Right lobe of liver (tissue), 6 donors: ENCODE results near the gene CDH13. TPM values are rescaled to one million over a fixed set of nuclear protein-coding genes. Genes with fewer than 3 reads are reported as not detected.

ENCODE experiments used
- ATAC-seq, 4 donors: fragments of 200-7000 bp; cut with Tn5 transposase; one replicate each; pipeline ENCODE4 v1.9.1; 2020; ENCODE audit warnings: mild to moderate bottlenecking in 4 of 4, moderate library complexity in 4 of 4
- DNase-seq, 3 donors: peaks; one replicate each; pipeline ENCODE4 v3.0.0-alpha.2; 2020
- H3K27ac ChIP-seq, 3 donors: fragments of 200-600 bp; one replicate each; pipeline ENCODE4 v1.8.0; 2022
- H3K27me3 ChIP-seq, 2 donors: fragments of 200-600 bp; one replicate each; pipeline ENCODE4 v1.8.0; 2022
- H3K36me3 ChIP-seq, 4 donors: fragments of 200-600 bp; sonication (generic) in 1 of 4; one replicate each; pipeline versions ENCODE4 v1.5.1 to v1.8.0; 2017 to 2022; ENCODE audit warnings: control low read depth in 1 of 4
- H3K4me1 ChIP-seq, 4 donors: fragments of 200-600 bp; sonication (generic) in 1 of 4; one replicate each; pipeline versions ENCODE4 v1.5.1 to v1.8.0; 2017 to 2022; ENCODE audit warnings: control low read depth in 1 of 4
- H3K4me3 ChIP-seq, 3 donors: fragments of 200-600 bp; one replicate each; pipeline ENCODE4 v1.8.0; 2022
- H3K9me3 ChIP-seq, 4 donors: fragments of 200-600 bp; sonication (generic) in 1 of 4; one replicate each; pipeline versions ENCODE4 v1.5.1 to v1.8.0; 2017 to 2022; ENCODE audit warnings: control low read depth in 1 of 4
- POLR2A ChIP-seq: fragments of 450-650 bp; IDR thresholded peaks from one replicate; pipeline ENCODE4 v1.6.1; 2017; ENCODE audit warnings: antibody characterized with exemption, mild to moderate bottlenecking
- WGBS: methylation state at CpG from one replicate; pipeline ENCODE4 v1.1.6; 2018; ENCODE audit warnings: low coverage, low lambda C conversion rate; ENCODE audit not compliant: insufficient coverage; ENCODE audit errors: missing lambda C conversion rate; 5-methylcytosine and 5-hydroxymethylcytosine counted together
- intact Hi-C, 2 donors: fragments of 100-400 bp; cut with DNase I; formaldehyde crosslinking; loops; one replicate each; pipeline versions ENCODE4 v1.11.2 to v1.14.1; 2022
- total RNA-seq, 6 experiments: library from RNA; depleted of rRNA in 2 of 6; stranded (reverse); fragments of >200 nt in 2 of 6; fragmentation: NEBNext Ultra II Directional in 3 of 6; extraction: Animal tissue kit (Norgen Biotek cat#: 25700) in 3 of 6; gene quantifications; one replicate each; pipeline versions ENCODE4 v1.1.0 to v1.2.4, GENCODE V29; 2016 to 2023
- TF ChIP-seq, protein P1 (sequence below), 4 donors: fragments of 200-600 bp in 3 of 4; fragments of 450-650 bp in 1 of 4; IDR thresholded peaks; one replicate each; pipeline versions ENCODE4 v1.5.1 to v1.8.0; 2016 to 2022; ENCODE audit warnings: antibody characterized with exemption in 4 of 4, mild to moderate bottlenecking in 2 of 4
- donor health status: DM: no; HTN: yes; CAD: no.
- donor health status: DM: no; HTN: no; CAD: no.
- donor health status: DM: no; HTN: no; CAD: no.
- donor health status: DM: no; HTN: yes; CAD: no.
- donor health status: DM: no; HTN: yes; CAD: no.

Gene CDH13
- total RNA-seq, 6 experiments from 2014 or later, result 0.13 to 4.6 (median 0.49) TPM

DNA sequence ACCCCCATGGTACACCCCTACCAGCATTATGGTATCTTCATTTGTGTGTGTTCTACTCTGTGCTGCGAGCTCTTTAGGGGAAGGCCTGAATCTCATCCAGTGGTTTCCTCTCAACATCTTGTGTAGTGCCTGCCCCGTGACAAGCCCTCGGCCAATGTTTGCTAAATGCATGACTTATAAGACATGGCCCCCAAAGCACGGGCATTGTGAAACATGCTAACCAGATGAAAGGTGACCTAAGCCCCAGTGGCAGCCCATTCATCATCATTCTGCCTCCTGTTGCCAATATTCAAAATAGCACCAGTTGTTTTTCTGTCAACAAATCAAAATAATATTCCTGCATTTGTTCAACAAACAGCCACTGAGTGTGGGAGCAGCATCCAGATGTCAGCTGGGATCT is 1072.2 kb downstream of the CDH13 start:
- ATAC-seq, result no peak
- 51% methylated on average over 4 of the region's 4 CpGs for WGBS
- Histone ChIP-seq H3K4me1 (no peaks in the 10 kb centered on the region), H3K4me3 (no peak overlapping the region), H3K27ac (no peak overlapping the region), H3K36me3 (no peaks in the 10 kb centered on the region), H3K9me3 (no peaks in the 10 kb centered on the region), H3K27me3 (no peaks in the 10 kb centered on the region)
- no peak for DNase-seq
- TF ChIP-seq POLR2A, result no peak
- TF ChIP-seq, protein P1, sequence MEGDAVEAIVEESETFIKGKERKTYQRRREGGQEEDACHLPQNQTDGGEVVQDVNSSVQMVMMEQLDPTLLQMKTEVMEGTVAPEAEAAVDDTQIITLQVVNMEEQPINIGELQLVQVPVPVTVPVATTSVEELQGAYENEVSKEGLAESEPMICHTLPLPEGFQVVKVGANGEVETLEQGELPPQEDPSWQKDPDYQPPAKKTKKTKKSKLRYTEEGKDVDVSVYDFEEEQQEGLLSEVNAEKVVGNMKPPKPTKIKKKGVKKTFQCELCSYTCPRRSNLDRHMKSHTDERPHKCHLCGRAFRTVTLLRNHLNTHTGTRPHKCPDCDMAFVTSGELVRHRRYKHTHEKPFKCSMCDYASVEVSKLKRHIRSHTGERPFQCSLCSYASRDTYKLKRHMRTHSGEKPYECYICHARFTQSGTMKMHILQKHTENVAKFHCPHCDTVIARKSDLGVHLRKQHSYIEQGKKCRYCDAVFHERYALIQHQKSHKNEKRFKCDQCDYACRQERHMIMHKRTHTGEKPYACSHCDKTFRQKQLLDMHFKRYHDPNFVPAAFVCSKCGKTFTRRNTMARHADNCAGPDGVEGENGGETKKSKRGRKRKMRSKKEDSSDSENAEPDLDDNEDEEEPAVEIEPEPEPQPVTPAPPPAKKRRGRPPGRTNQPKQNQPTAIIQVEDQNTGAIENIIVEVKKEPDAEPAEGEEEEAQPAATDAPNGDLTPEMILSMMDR (IDR thresholded peaks at IDR 0.05), result no peak
- intact Hi-C loops, result no loop called here

DNA sequence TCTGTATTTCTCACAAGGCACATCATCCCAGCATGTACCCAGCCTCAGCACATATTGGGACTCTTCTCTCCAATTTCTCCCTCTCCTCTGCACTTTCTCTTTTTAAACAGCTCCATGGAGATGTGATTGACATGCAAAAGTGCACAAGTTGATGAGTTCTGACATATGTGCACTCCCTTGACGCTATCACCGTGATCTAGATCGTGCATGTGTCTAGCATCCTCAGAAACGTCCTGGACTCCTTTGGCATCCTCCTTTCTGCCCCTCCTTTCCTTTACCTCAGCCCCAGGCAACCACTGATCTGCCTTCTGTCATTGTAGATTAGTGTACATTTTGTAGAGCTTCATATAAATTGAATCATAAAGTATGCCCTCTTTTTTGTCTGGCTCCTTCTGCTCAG is 1073.0 kb downstream of the CDH13 start:
- Histone ChIP-seq H3K36me3 (no peaks in the 10 kb centered on the region), H3K9me3 (no peaks in the 10 kb centered on the region), H3K4me1 (no peaks in the 10 kb centered on the region), H3K27me3 (no peaks in the 10 kb centered on the region), H3K4me3 (no peak overlapping the region), H3K27ac (no peak overlapping the region)
- DNase-seq (no peak), ATAC-seq (no peak)
- TF ChIP-seq, protein P1 (IDR thresholded peaks at IDR 0.05), result no peak
- no peak for TF ChIP-seq POLR2A
- WGBS, result 45% methylated on average over 4 of the region's 4 CpGs
- intact Hi-C loops, result no loop called here

DNA sequence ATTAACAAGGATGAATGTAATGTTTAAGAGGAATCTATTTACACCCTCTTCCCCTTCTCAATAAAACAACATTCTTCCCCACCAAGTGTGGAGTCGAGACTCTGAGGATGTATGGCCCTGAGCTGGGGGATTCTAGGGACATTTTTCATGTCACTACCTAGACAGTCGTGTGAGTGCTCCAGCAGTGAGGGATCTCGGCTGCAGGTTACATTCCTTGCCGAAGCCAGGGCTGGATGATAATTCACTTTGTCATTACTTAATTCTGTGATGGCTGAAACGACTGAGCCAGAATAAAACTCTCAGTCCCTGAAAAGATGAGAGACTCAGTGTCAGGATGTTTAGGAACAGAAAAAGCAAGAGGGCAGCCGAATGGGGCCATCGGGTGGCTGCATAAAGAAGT is 1074.1 kb downstream of the CDH13 start:
- WGBS, result 48% methylated on average over 7 of the region's 7 CpGs
- no peak for ATAC-seq
- H3K27ac ChIP-seq, result no peak overlapping the region
- DNase-seq, result no peak
- TF ChIP-seq POLR2A, result no peak
- TF ChIP-seq, protein P1 (IDR thresholded peaks at IDR 0.05), result no peak
- no peaks in the 10 kb centered on the region for H3K36me3 ChIP-seq
- no peaks in the 10 kb centered on the region for H3K9me3 ChIP-seq
- intact Hi-C loops, result no loop called here
- no peak overlapping the region for H3K4me3 ChIP-seq
- H3K4me1 ChIP-seq, result no peaks in the 10 kb centered on the region
- no peaks in the 10 kb centered on the region for H3K27me3 ChIP-seq

DNA sequence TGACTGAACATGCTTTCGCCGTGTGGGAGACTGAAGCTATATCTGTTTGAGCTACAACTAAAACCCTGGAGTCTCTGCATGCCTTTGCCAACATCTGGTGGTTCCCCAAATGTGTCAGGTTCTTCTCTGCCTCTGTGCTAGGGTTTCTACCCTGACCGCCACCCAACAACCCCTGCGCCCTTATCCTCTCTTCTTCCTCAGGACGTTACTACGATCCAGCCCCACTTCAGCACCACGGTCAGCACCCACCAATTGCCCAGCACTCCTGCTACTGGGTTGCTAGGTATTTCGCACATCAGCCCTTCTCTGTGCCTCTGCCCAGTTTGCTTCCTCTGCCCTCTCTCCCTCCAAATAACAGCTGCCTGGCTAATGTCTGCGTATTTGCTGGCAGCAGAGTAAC is 1074.7 kb downstream of the CDH13 start:
- TF ChIP-seq POLR2A, result no peak
- TF ChIP-seq, protein P1 (IDR thresholded peaks at IDR 0.05), result no peak
- H3K4me1 ChIP-seq, result no peaks in the 10 kb centered on the region
- no peak for DNase-seq
- H3K9me3 ChIP-seq, result no peaks in the 10 kb centered on the region
- no peaks in the 10 kb centered on the region for H3K36me3 ChIP-seq
- ATAC-seq, result peak in 2 of 4 donors; percentile 33 to 46
- no peaks in the 10 kb centered on the region for H3K27me3 ChIP-seq
- 37% methylated on average over 9 of the region's 9 CpGs for WGBS
- intact Hi-C loops, result no loop called here
- H3K4me3 ChIP-seq, result no peak overlapping the region
- H3K27ac ChIP-seq, result no peak overlapping the region

DNA sequence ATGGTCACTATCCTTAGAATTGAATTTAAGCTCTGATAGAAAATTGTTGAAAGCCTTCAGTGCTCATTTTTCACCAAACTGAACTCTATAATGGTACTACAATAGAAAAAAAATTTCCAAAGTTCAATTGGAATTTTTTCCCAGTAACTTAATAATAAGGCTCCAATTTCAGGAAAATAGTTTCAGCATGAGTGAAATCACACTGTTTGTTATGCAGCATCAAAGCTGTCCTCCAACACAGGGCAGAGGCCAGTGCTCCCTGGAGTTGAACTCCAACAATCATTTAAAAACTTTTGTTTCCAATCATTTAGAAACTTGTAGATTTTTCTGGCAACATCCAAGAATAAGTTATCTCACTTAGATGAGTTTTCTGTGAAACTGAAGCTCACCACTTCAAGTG is 1077.9 kb downstream of the CDH13 start:
- H3K36me3 ChIP-seq, result no peaks in the 10 kb centered on the region
- intact Hi-C loops, result no loop called here
- H3K27me3 ChIP-seq, result no peaks in the 10 kb centered on the region
- no peaks in the 10 kb centered on the region for H3K9me3 ChIP-seq
- DNase-seq (no peak), ATAC-seq (no peak)
- H3K27ac ChIP-seq, result no peak overlapping the region
- no peak overlapping the region for H3K4me3 ChIP-seq
- TF ChIP-seq, protein P1 (IDR thresholded peaks at IDR 0.05), result no peak
- no peak for TF ChIP-seq POLR2A
- no peaks in the 10 kb centered on the region for H3K4me1 ChIP-seq
